Neural cell (in vitro differentiated cells): ENCODE results near the gene LIME1. TPM values are rescaled to one million over a fixed set of nuclear protein-coding genes. Genes with fewer than 3 reads are reported as not detected.

ENCODE experiments used
- H2AFZ ChIP-seq: fragments of 200-600, 300-800 bp; sonication (generic), shearing (Covaris generic); 2 replicates; pipeline ENCODE4 v1.6.0; 2014; ENCODE audit warnings: low read depth, mild to moderate bottlenecking, antibody characterized with exemption, low read length, moderate library complexity
- H3F3A ChIP-seq: fragments of 200-600 bp; shearing (Covaris generic); 2 replicates; pipeline ENCODE4 v1.6.1; 2016; ENCODE audit warnings: mild to moderate bottlenecking, moderate library complexity, mixed read lengths, antibody characterized with exemption, low read length; ENCODE audit not compliant: insufficient read depth, poor library complexity, severe bottlenecking
- H3K27ac ChIP-seq: fragments of 200-600, 300-800 bp; sonication (generic), shearing (Covaris generic); 2 replicates; pipeline ENCODE4 v1.5.1; 2014; ENCODE audit warnings: mild to moderate bottlenecking, low read length, moderate library complexity
- H3K27me3 ChIP-seq: fragments of 300-800, 200-600 bp; sonication (generic), shearing (Covaris generic); 2 replicates; pipeline ENCODE4 v1.6.0; 2014; ENCODE audit warnings: mild to moderate bottlenecking, low read depth, low read length, moderate library complexity; ENCODE audit not compliant: insufficient read depth
- H3K36me3 ChIP-seq: fragments of 300-800, 200-600 bp; sonication (generic), shearing (Covaris generic); 2 replicates; pipeline ENCODE4 v1.5.1; 2014; ENCODE audit warnings: mild to moderate bottlenecking, antibody characterized with exemption, low read length, moderate library complexity; ENCODE audit not compliant: insufficient read depth
- H3K4me2 ChIP-seq: fragments of 300-800, 200-600 bp; sonication (generic), shearing (Covaris generic); 2 replicates; pipeline ENCODE4 v1.6.0; 2014; ENCODE audit warnings: mild to moderate bottlenecking, low read length
- H3K4me3 ChIP-seq: fragments of 300-800, 200-600 bp; sonication (generic), shearing (Covaris generic); 2 replicates; pipeline ENCODE4 v1.5.1; 2014; ENCODE audit warnings: mild to moderate bottlenecking, low read length, moderate library complexity
- H3K79me2 ChIP-seq: fragments of 200-600 bp; shearing (Covaris generic); replicated peaks from 2 replicates; pipeline ENCODE4 v1.6.0; 2014; ENCODE audit warnings: mild to moderate bottlenecking, low read length, moderate library complexity; ENCODE audit not compliant: insufficient read depth
- H3K9ac ChIP-seq: fragments of 300-800, 200-600 bp; sonication (generic), shearing (Covaris generic); 2 replicates; pipeline ENCODE4 v1.6.1; 2016; ENCODE audit warnings: mild to moderate bottlenecking, low read length, mixed read lengths
- H3K9me2 ChIP-seq: fragments of 200-600 bp; shearing (Covaris generic); 2 replicates; pipeline ENCODE4 v1.6.1; 2016; ENCODE audit warnings: mild to moderate bottlenecking, low read length, mixed read lengths; ENCODE audit not compliant: insufficient read depth
- H3K9me3 ChIP-seq: fragments of 200-600, 300-800 bp; sonication (generic), shearing (Covaris generic); 2 replicates; pipeline ENCODE4 v1.6.1; 2016; ENCODE audit warnings: mild to moderate bottlenecking, mixed run types, low read length, moderate library complexity, mixed read lengths
- H4K20me1 ChIP-seq: fragments of 200-600 bp; shearing (Covaris generic); 2 replicates; pipeline ENCODE4 v1.6.1; 2016; ENCODE audit warnings: mild to moderate bottlenecking, mixed run types; ENCODE audit not compliant: insufficient read depth
- CTCF ChIP-seq: fragments of 450-650 bp; IDR thresholded peaks from 2 replicates; pipeline ENCODE4 v1.5.1; 2014; ENCODE audit warnings: antibody characterized with exemption, mild to moderate bottlenecking, moderate library complexity; ENCODE audit not compliant: poor library complexity, severe bottlenecking
- EP300 ChIP-seq: fragments of 450-650 bp; conservative IDR thresholded peaks from 2 replicates; pipeline ENCODE4 v1.6.1; 2014; ENCODE audit warnings: antibody characterized with exemption, mild to moderate bottlenecking, moderate library complexity; ENCODE audit not compliant: poor library complexity, severe bottlenecking
- EZH2 ChIP-seq: fragments of 200-600, 300-800 bp; shearing (Covaris generic), sonication (generic); IDR thresholded peaks from 2 replicates; pipeline ENCODE4 v1.6.1; 2014; ENCODE audit warnings: antibody characterized with exemption, low read length, borderline replicate concordance, mild to moderate bottlenecking; ENCODE audit not compliant: insufficient read depth, poor library complexity, severe bottlenecking
- MXI1 ChIP-seq: fragments of 450-650 bp; conservative IDR thresholded peaks from 2 replicates; pipeline ENCODE4 v1.6.1; 2014; ENCODE audit warnings: antibody characterized with exemption, mild to moderate bottlenecking; ENCODE audit not compliant: poor library complexity, severe bottlenecking
- POLR2AphosphoS5 ChIP-seq: IDR thresholded peaks from 2 replicates; pipeline ENCODE4 v1.6.1; 2012
- RAD21 ChIP-seq: fragments of 450-650 bp; conservative IDR thresholded peaks from 2 replicates; pipeline ENCODE4 v1.6.1; 2014; ENCODE audit warnings: antibody characterized with exemption, mild to moderate bottlenecking, moderate library complexity
- REST ChIP-seq: IDR thresholded peaks from 2 replicates; pipeline ENCODE4 v1.6.1; 2012; ENCODE audit warnings: borderline replicate concordance
- SMC3 ChIP-seq: fragments of 450-650 bp; conservative IDR thresholded peaks from 2 replicates; pipeline ENCODE4 v1.6.1; 2014; ENCODE audit warnings: antibody characterized with exemption, mild to moderate bottlenecking, moderate library complexity; ENCODE audit not compliant: poor library complexity
- TAF1 ChIP-seq: IDR thresholded peaks from 2 replicates; pipeline ENCODE4 v1.6.1; 2012; ENCODE audit warnings: low read depth
- polyA plus RNA-seq: library from polyadenylated mRNA; depleted of rRNA; stranded (reverse); fragments of >200 nt; gene quantifications from 2 replicates; pipeline ENCODE4 v1.2.3, GENCODE V29; 2014

Gene LIME1
- polyA plus RNA-seq, 1 donor from 2014 or later: 65.2 TPM

- no peak overlapping the region for H3K4me3 ChIP-seq
Measured at GRCh38 chr20:63765902-63766301, 29.4 kb downstream of the LIME1 start.

GRCh38 chr20:63766695-63767426, 30.4 kb downstream of the LIME1 start:
- Histone ChIP-seq H4K20me1 (no peaks in the 10 kb centered on the region), H3K36me3 (no peaks in the 10 kb centered on the region), H3K27me3 (no peaks in the 10 kb centered on the region), H3K27ac (no peak overlapping the region), H3K9ac (no peak overlapping the region), H3K4me3 (no peak overlapping the region), H2AFZ (no peak overlapping the region), H3K4me2 (no peak overlapping the region), H3K9me3 (no peaks in the 10 kb centered on the region), H3K79me2 (no peaks in the 10 kb centered on the region), H3F3A (no peaks in the 10 kb centered on the region), H3K9me2 (no peaks in the 10 kb centered on the region)
- TF ChIP-seq EP300: no peak
- no peak for TF ChIP-seq REST
- no peak for TF ChIP-seq POLR2AphosphoS5

More at GRCh38 chr20:63765902-63766301, 29.4 kb downstream of the LIME1 start:
- no peak overlapping the region for H3K9ac ChIP-seq
- no peaks in the 10 kb centered on the region for H3K9me2 ChIP-seq
- H3K27ac ChIP-seq: no peak overlapping the region
- no peaks in the 10 kb centered on the region for H3K79me2 ChIP-seq
- no peaks in the 10 kb centered on the region for H3K36me3 ChIP-seq
- no peaks in the 10 kb centered on the region for H3F3A ChIP-seq
- no peak overlapping the region for H2AFZ ChIP-seq
- no peak overlapping the region for H3K4me2 ChIP-seq
- no peaks in the 10 kb centered on the region for H4K20me1 ChIP-seq
- no peaks in the 10 kb centered on the region for H3K9me3 ChIP-seq
- no peak for TF ChIP-seq POLR2AphosphoS5
- TF ChIP-seq REST: no peak
- no peak for TF ChIP-seq MXI1
- no peak for TF ChIP-seq CTCF
- TF ChIP-seq TAF1: no peak
- no peak for TF ChIP-seq EZH2
- TF ChIP-seq EP300: no peak
- TF ChIP-seq SMC3: no peak
- no peak for TF ChIP-seq RAD21
- H3K27me3 ChIP-seq: no peaks in the 10 kb centered on the region
